B cell (primary cell): ENCODE results near the gene ATP10B. TPM values are rescaled to one million over a fixed set of nuclear protein-coding genes. Genes with fewer than 3 reads are reported as not detected.

Experiments
- ATAC-seq: fragments of 200-7000 bp; cut with Tn5 transposase; one replicate; pipeline ENCODE4 v1.10.0; 2021; ENCODE audit warnings: low read depth, mild to moderate bottlenecking, moderate number of reproducible peaks, moderate library complexity
- CTCF ChIA-PET: fragments of 350-600 bp; sonication (Branson Sonifier 250); formaldehyde crosslinking; loops from one replicate; lab custom pipeline; 2021; ENCODE audit warnings: antibody characterized with exemption, inconsistent platforms; lab: Charles Lee
- POLR2A ChIA-PET: fragments of 350-600 bp; sonication (Branson Sonifier 250); formaldehyde crosslinking; loops from one replicate; lab custom pipeline; 2021; ENCODE audit warnings: antibody characterized with exemption; lab: Charles Lee
- DNase-seq: peaks from one replicate; pipeline ENCODE4 v3.0.0; 2013
- H2AFZ ChIP-seq: 2 replicates; pipeline ENCODE4 v1.6.1; 2012; ENCODE audit warnings: mild to moderate bottlenecking, low read depth, low read length; ENCODE audit not compliant: insufficient read depth, poor library complexity, severe bottlenecking
- H3K27ac ChIP-seq, 2 donors: 1 replicate in 1 of 2; 2 replicates in 1 of 2; pipeline ENCODE4 v1.5.1; 2012 to 2013; ENCODE audit warnings: low read length in 2 of 2, mild to moderate bottlenecking in 2 of 2, moderate library complexity in 1 of 2
- H3K27me3 ChIP-seq, 4 experiments: fragments of 200-600 bp in 1 of 4; sonication (generic) in 1 of 4; replicated peaks in 1 of 4; 1 replicate in 2 of 4; 2 replicates in 2 of 4; pipeline versions ENCODE4 v1.6.1 to v1.7.0; 2013 to 2016; ENCODE audit warnings: low read length in 3 of 4, mild to moderate bottlenecking in 2 of 4, mixed read lengths in 1 of 4, moderate library complexity in 1 of 4; ENCODE audit not compliant: insufficient read depth in 4 of 4, control insufficient read depth in 3 of 4; ENCODE audit errors: control extremely low read depth in 1 of 4
- H3K36me3 ChIP-seq, 2 experiments: replicated peaks in 1 of 2; 1 replicate in 1 of 2; 2 replicates in 1 of 2; pipeline versions ENCODE4 v1.6.1 to v1.7.1; 2013; ENCODE audit warnings: low read length in 1 of 2; ENCODE audit not compliant: insufficient read depth in 2 of 2, control insufficient read depth in 1 of 2; ENCODE audit errors: control extremely low read depth in 1 of 2, extremely low read depth in 1 of 2
- H3K4me1 ChIP-seq, 2 donors: fragments of 200-600 bp in 1 of 2; sonication (generic) in 1 of 2; 1 replicate in 1 of 2; 2 replicates in 1 of 2; pipeline versions ENCODE4 v1.5.1 to v1.6.1; 2013 to 2017; ENCODE audit warnings: low read length in 2 of 2; ENCODE audit not compliant: control insufficient read depth in 2 of 2, insufficient read depth in 2 of 2
- H3K4me2 ChIP-seq: replicated peaks from 2 replicates; pipeline ENCODE3; 2012; ENCODE audit warnings: mild to moderate bottlenecking, low read depth, low read length; ENCODE audit not compliant: poor library complexity, severe bottlenecking
- H3K4me3 ChIP-seq, 5 experiments: fragments of 200-600 bp in 1 of 5; sonication (generic) in 1 of 5; 1 replicate in 3 of 5; 2 replicates in 2 of 5; pipeline versions ENCODE4 v1.5.1 to v1.7.0; 2011 to 2016; ENCODE audit warnings: low read length in 4 of 5, mild to moderate bottlenecking in 4 of 5, low read depth in 2 of 5, control low read depth in 1 of 5, moderate library complexity in 1 of 5; ENCODE audit not compliant: insufficient read depth in 1 of 5; ENCODE audit errors: control extremely low read depth in 1 of 5, extremely low read depth in 1 of 5
- H3K79me2 ChIP-seq: fragments of 200-600 bp; sonication (generic); one replicate; pipeline ENCODE4 v1.6.0; 2016; ENCODE audit warnings: low read length; ENCODE audit not compliant: control insufficient read depth, insufficient read depth
- H3K9ac ChIP-seq: fragments of 200-600 bp; sonication (generic); 2 replicates; pipeline ENCODE4 v1.6.1; 2017; ENCODE audit warnings: mild to moderate bottlenecking, low read length, moderate library complexity
- H3K9me3 ChIP-seq, 3 donors: one replicate each; pipeline versions ENCODE4 v1.6.1 to v1.7.1; 2013; ENCODE audit warnings: low read length in 2 of 3; ENCODE audit not compliant: control insufficient read depth in 2 of 3, insufficient read depth in 1 of 3; ENCODE audit errors: control extremely low read depth in 1 of 3
- H4K20me1 ChIP-seq: 2 replicates; pipeline ENCODE4 v1.6.0; 2012; ENCODE audit warnings: mild to moderate bottlenecking, low read length; ENCODE audit not compliant: insufficient read depth, control insufficient read depth, poor library complexity, severe bottlenecking
- H3K27ac Mint-ChIP-seq: one replicate; pipeline ENCODE4 v1.8.0; 2021; ENCODE audit warnings: mixed read lengths
- H3K27me3 Mint-ChIP-seq: one replicate; pipeline ENCODE4 v1.8.0; 2021; ENCODE audit warnings: mixed read lengths
- H3K4me1 Mint-ChIP-seq: one replicate; pipeline ENCODE4 v1.8.0; 2021; ENCODE audit warnings: mixed read lengths
- H3K4me3 Mint-ChIP-seq: one replicate; pipeline ENCODE4 v1.8.0; 2021; ENCODE audit warnings: mixed read lengths
- H3K9me3 Mint-ChIP-seq: one replicate; pipeline ENCODE4 v1.8.0; 2022; ENCODE audit warnings: mixed read lengths; ENCODE audit not compliant: insufficient read depth
- EZH2 ChIP-seq: IDR thresholded peaks from 2 replicates; pipeline ENCODE4 v1.6.1; 2012; ENCODE audit warnings: borderline replicate concordance, low read depth, mild to moderate bottlenecking, moderate library complexity, low read length; ENCODE audit not compliant: insufficient read depth, poor library complexity, severe bottlenecking
- WGBS: methylation state at CpG from one replicate; pipeline ENCODE4 v1.1.5; 2013; ENCODE audit warnings: missing lambda C conversion rate; ENCODE audit not compliant: insufficient coverage; 5-methylcytosine and 5-hydroxymethylcytosine counted together
- intact Hi-C: fragments of 100-400 bp; cut with micrococcal nuclease; formaldehyde crosslinking; loops from one replicate; pipeline ENCODE4 v1.10.0; 2022
- polyA plus RNA-seq: library from polyadenylated mRNA; depleted of rRNA; stranded (reverse); fragments of >200 nt; gene quantifications from 2 replicates; pipeline ENCODE4 v1.2.3, GENCODE V29; 2012
- total RNA-seq, 2 donors: library from RNA; stranded (reverse); fragments of 120-200 nt in 1 of 2; gene quantifications; 1 replicate in 1 of 2; 2 replicates in 1 of 2; pipeline versions ENCODE4 v1.2.3 to v1.2.4, GENCODE V29; 2013 to 2022
- TF ChIP-seq, protein P1 (sequence below): fragments of 200-600 bp; IDR thresholded peaks from one replicate; pipeline ENCODE4 v1.8.0; 2022; ENCODE audit warnings: antibody characterized with exemption, mild to moderate bottlenecking

Gene ATP10B
- total and polyA plus RNA-seq, 2 donors (not counting 1 experiment from before 2014, with no cell fraction given) = not detected

DNA sequence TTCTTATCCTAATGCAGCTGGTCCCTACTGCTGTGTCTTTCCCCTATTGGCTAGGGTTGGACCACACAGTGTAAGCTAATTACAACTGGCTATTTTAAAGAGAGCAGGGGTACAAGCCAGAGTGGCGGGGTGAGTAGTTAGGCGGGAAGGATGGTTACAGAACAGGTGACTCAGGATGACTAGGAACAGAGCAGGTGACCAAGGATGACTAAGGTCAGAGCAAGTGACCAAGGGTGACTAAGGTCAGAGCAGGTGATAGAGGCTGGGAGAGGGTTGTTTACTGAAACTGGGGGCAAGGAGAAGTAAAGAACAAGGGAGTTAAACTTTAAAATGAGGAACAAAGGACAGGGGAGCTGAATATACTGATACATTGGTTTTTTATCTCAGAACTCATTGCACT lies 304.9 kb downstream of the ATP10B start:
- WGBS = no CpG with 5 or more reads among the region's 2 CpGs
- Histone ChIP-seq H3K4me3 (no peak overlapping the region), H3K9me3 (peaks cover 0 to 4% (median 0%) of the 10 kb centered on the region in 3 donors), H3K36me3 (no peaks in the 10 kb centered on the region), H3K9ac (no peak overlapping the region), H3K27ac (no peak overlapping the region), H3K79me2 (no peaks in the 10 kb centered on the region), H3K4me1 (no peaks in the 10 kb centered on the region), H2AFZ (no peak overlapping the region), H3K27me3 (no peaks in the 10 kb centered on the region), H4K20me1 (no peaks in the 10 kb centered on the region), H3K4me2 (no peak overlapping the region)
- Mint-ChIP-seq H3K27ac (no peak overlapping the region), H3K27me3 (peaks cover 16% of the 10 kb centered on the region), H3K4me1 (no peaks in the 10 kb centered on the region), H3K9me3 (peaks cover 4% of the 10 kb centered on the region), H3K4me3 (no peak overlapping the region)
- no peak for DNase-seq
- ChIA-PET CTCF (no interaction called here), POLR2A (no interaction called here)
- TF ChIP-seq, protein P1, sequence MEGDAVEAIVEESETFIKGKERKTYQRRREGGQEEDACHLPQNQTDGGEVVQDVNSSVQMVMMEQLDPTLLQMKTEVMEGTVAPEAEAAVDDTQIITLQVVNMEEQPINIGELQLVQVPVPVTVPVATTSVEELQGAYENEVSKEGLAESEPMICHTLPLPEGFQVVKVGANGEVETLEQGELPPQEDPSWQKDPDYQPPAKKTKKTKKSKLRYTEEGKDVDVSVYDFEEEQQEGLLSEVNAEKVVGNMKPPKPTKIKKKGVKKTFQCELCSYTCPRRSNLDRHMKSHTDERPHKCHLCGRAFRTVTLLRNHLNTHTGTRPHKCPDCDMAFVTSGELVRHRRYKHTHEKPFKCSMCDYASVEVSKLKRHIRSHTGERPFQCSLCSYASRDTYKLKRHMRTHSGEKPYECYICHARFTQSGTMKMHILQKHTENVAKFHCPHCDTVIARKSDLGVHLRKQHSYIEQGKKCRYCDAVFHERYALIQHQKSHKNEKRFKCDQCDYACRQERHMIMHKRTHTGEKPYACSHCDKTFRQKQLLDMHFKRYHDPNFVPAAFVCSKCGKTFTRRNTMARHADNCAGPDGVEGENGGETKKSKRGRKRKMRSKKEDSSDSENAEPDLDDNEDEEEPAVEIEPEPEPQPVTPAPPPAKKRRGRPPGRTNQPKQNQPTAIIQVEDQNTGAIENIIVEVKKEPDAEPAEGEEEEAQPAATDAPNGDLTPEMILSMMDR = no peak
- no peak for TF ChIP-seq EZH2
- no peak for ATAC-seq
- intact Hi-C loops = no loop called here

DNA sequence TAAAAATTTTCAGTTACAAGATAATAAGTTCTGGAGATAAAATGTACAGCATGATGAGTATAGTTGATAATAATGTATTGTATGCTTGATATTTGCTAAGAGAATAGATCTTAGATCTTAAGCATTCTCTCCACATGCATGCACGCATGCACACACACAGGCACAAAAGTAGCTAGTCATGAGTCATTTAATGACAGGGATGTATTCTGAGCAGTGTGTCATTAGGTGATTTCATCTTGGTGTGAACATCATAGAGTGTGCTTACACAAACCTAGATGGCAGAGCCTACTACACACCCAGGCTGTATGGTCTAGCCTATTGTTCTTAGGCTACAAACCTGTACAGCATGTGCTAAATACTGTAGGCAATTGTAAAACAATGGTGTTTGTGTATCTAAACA lies 306.2 kb downstream of the ATP10B start:
- Mint-ChIP-seq H3K27me3 (peaks cover 13% of the 10 kb centered on the region), H3K9me3 (peaks cover 4% of the 10 kb centered on the region), H3K4me1 (no peaks in the 10 kb centered on the region), H3K4me3 (no peak overlapping the region), H3K27ac (no peak overlapping the region)
- no peak for TF ChIP-seq EZH2
- TF ChIP-seq, protein P1 = no peak
- intact Hi-C loops = no loop called here
- Histone ChIP-seq H3K36me3 (no peaks in the 10 kb centered on the region), H4K20me1 (no peaks in the 10 kb centered on the region), H3K27me3 (no peaks in the 10 kb centered on the region), H3K4me1 (no peaks in the 10 kb centered on the region), H3K27ac (no peak overlapping the region), H3K4me2 (no peak overlapping the region), H3K9ac (no peak overlapping the region), H3K4me3 (no peak overlapping the region), H3K9me3 (peaks cover 0 to 4% (median 0%) of the 10 kb centered on the region in 3 donors), H2AFZ (no peak overlapping the region), H3K79me2 (no peaks in the 10 kb centered on the region)
- ChIA-PET POLR2A (no interaction called here), CTCF (no interaction called here)
- DNase-seq (no peak), ATAC-seq (no peak)
- no CpG with 5 or more reads among the region's 1 CpG for WGBS
